Measurements from ENCODE around the gene PLA2G4B.

PLA2G4B gene

DNA sequence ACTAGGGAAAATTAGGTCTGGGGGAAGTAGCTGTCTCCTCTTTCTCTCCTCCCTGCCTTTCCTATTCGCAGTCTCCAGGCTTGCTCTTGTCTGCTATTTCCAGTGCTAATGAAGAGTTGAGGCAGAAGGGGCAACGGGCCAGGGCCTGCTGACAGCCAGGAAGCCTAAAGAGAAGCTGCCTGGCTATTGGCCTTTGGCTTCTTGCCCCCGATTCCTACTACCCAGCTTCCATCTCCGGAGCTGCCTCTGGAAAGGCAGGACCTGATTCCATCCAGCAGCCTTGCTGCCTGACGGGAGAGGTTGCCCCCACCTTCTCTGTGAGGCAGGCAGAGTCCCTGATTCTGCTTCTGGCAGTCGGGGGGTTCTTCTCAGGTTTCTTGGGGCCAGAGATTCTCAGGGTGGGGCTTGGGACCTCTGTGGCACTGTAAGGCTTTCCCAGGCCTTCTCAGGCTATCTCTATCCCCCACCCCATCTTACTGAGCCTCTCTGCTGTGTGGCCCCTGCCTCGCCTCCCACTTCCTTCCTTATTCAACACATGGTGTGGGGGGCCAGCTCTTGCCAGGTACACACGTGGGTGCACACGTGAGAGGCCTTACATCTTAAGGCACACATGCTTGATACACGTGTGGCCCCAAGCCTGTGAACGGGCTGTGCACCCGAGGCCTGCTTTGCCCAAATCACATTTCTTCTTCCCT is 29.0 kb upstream of the PLA2G4B start:
- DNase-seq = no peak

DNA sequence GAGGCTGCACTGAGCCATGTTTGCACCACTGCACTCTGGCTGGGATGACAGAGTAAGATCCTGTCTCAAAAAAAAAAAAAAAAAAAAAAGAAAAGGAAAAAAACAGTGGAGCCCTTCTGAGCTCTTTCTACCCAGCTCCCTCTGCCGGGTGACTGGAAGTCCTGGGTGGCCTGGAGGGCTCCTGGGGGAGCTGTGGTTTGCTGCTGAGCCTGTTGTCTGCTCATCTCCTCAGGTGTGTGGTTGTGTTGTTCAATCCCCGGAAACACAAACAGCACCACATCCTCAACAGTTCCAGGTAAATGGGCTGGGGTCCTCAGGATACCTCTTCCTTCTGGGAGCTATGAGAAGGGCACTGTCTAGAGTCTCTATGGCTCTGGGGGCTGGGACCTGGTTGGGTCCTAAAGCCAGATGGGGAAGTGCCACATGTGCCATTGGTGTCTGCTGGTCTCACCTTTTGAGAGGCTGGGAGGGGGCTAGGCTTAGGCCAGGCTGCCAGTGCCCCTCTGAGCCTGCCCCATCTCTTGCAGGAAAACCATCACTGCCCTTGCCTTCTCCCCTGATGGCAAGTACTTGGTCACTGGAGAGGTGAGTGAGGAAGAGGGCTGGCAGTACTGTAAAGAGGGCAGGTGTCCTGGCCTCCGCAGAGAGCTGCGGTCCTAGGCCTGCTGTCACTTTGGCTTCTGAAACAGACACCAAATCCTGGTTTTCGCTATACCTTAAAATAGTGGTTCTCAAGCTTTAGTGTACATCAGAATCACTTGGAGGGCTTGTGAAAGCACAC is 27.8 kb upstream of the PLA2G4B start:
- no peak for DNase-seq

GRCh38 chr15:41811432-41812195 is 27.0 kb upstream of the PLA2G4B start:
- peak; percentile 76 for DNase-seq

DNA sequence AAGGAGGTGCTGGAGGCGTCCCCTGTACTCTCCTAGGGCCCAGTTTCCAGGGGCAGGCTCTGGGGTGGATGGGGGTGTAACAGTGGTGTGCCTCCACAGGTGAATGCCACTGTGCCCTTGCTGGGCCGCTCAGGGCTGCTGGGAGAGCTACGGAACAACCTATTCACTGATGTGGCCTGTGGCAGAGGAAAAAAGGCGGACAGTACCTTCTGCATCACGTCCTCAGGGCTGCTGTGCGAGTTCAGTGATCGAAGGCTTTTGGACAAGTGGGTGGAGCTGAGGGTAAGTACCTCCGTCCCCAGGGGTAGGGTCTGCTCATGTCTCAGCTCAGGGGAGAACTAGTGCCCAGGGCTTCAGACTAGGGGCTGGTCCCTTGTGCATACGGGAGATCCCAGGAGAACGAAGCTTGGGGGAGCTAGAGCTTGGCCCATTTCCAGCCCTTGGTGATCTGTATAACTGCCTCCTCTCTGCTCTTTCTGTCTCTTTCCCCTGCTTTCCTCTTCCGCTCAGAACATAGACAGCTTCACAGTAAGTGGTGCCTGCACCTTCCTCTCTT is 25.7 kb upstream of the PLA2G4B start:
- no peak for DNase-seq

- DNase-seq = no peak
Measured at GRCh38 chr15:41813426-41813825, 25.2 kb upstream of the PLA2G4B start.

DNA sequence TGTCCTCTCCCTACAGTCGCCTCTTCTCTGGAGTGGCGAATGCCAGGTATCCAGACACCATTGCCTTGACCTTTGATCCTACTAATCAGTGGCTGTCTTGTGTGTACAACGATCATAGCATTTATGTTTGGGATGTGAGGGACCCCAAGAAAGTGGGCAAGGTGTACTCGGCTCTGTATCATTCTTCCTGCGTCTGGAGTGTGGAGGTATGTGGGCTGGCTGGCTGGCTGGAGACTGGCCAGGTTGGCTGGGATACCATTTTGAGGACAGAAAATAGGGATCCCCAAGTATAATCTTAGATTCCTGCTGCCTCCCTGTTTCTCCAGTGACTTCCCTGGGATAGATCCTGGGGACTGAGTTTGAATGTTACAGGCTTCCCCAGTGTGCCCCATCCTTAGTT is 24.1 kb upstream of the PLA2G4B start:
- no peak for DNase-seq

- no peak for DNase-seq
Measured at GRCh38 chr15:41816788-41817187, 21.9 kb upstream of the PLA2G4B start.

GRCh38 chr15:41817327-41817726 is 21.3 kb upstream of the PLA2G4B start:
- DNase-seq = no peak

DNA sequence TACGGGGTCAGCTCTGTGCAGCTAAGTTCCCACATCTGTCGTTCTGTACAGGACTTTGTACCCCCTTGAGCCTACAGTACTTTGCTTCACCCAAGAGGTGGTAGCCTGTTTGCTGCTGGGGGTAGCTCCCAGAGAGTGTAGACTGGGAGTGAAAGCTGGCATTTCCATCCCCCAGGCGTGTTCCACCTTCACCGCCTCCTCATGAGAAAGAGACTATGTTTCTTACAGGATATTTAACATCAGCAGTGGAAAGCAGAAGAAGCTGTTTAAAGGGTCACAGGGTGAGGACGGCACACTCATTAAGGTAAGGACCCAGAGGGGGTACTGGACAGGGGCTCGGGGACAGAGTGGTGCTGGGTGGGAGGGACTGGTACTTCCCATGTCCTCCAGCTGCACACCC is 20.9 kb upstream of the PLA2G4B start:
- DNase-seq = no peak

DNA sequence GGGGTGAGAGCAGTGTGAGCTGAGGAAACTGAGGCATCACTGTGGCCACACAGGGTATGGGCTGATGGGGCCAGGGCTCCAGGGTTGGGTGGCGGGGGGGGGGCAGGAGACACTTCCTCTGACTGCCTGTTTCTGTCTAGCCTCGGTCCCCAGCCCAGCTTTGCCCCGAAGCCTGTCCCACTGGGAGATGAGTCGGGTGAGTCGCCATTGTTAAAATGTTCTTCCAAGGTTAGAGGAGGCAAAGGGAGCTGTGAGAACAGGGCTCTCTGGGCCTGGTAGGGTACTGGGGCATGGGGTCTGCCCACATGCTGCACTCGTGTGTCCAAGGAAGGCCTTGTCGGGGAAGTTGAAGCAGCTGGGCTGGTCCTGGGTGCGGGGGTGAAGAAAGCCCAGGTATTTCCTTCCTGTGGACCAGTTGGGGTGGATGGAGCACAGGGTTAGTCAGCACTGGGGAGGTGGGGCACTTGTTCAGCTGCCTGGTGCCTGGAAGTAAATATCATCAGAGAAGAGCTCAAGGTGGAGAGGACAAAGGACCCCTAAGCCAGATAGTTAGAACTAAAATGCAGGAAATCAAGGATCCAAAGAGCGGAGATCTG is 19.1 kb upstream of the PLA2G4B start:
- DNase-seq = no peak

GRCh38 chr15:41820791-41821423 is 17.7 kb upstream of the PLA2G4B start:
- DNase-seq = no peak

DNA sequence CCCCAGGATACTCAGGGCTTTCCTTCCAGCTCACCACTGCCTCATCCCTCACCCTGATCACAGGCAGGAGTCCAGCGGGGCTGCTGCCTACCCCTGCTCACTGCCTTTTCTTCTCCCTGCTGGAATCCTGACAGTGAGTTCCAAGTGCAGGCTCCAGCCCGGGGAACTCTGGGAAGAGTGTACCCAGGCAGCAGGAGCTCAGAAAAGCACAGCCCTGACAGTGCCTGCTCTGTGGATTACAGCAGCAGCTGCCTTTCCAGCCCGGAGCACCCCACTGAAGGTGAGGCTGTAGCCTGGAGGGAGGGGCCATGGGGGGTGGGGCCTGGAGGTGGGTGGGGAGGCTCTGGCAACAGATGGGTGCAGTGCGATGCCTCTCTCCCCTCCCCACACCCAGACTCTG is 16.8 kb upstream of the PLA2G4B start:
- DNase-seq = no peak

DNA sequence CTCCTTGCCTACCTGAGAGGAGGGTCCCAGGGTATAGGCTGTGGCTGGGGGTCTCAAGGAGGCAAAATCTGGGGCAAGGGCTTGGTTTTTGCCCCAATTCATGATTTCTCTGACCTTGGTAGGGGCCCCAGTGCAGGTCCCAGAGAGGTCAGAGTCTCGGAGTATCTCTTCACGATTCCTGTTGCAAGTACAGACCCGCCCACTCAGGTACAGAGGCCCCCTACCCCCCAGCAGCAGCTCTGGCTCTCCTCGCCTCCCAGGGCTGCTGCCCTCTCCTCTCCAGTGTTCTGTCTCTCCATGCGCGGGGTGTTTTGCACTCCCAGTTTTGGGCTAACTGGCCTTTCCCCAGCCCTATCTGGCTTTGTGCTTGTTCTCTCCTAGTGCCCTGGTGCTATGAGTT is 16.2 kb upstream of the PLA2G4B start:
- DNase-seq = no peak

- no peak for DNase-seq
Measured at GRCh38 chr15:41822957-41823356, 15.7 kb upstream of the PLA2G4B start.

DNA sequence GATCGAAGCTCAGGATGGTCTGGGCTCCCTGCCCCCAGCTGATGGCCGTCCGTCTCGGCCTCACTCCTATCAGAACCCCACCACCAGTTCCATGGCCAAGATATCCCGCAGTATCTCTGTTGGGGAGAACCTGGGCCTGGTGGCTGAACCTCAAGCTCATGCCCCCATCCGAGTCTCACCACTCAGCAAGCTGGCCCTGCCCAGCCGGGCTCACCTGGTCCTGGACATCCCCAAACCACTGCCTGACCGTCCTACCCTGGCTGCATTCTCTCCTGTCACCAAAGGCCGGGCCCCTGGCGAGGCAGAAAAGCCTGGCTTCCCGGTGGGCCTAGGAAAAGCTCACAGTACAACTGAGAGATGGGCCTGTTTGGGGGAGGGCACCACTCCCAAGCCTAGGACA is 15.1 kb upstream of the PLA2G4B start:
- DNase-seq = no peak

DNA sequence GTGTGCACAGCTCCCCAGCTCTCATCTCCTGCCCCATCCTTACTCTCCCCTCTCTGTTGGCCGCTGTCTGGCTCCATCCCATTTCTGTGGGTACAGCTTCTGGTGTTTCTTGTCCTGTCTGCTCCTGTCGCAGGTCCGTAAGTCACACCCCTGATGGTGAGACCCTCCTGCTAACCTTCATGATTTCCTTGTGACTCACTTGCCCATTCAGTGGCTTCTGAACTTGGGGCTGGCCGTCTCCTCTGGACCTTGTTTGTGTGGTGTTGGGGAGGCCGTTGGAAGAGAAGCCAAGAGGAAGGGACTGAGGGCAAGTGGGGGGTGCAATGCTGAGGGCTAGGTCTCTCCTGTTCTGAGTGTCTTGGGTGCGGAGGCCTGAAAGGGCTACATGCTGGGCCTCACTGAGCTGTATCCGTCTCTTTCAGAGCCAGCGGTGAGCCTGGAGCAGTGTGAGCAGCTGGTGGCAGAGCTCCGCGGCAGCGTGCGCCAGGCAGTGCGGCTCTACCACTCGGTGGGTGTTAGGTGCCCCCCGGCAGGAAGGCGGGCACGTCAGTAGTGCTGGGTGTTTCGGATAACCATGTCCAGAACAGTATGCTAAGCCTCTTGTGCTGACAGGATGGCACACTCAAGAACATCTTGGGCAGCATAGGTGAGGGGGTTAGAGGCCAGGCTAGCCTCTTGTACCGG is 14.4 kb upstream of the PLA2G4B start:
- DNase-seq = no peak

- DNase-seq = no peak
Measured at GRCh38 chr15:41825145-41825544, 13.5 kb upstream of the PLA2G4B start.

- no peak for DNase-seq
Measured at GRCh38 chr15:41825572-41826535, 12.8 kb upstream of the PLA2G4B start.

DNA sequence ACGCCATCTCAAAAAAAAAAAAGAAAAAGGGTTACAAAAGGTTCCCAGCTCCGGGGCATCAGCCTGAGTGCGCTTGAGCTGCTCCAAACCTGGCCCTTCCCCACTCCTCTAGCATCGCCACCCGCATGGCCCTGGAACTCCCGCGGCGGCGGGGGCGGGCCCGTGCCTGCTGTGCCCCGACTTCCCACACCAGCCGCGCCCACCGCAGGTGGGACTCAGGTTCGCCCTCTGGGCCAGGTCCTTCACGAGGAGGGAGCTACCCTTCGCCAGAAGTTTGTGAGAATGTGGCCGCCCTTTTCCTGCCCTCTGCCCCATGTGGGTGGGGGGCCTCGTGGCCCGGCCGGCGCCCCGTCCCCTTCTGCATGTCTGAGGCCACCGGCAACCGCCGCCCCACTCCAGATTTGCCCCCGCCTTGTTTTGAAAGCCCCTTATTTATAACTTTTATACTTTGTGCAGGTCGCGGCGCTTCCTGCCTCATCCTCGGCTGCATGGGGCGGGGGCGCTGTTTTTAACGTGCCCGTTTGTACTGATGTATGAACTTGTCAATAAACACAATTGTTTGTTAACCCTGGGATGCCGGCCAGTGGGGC is 11.3 kb upstream of the PLA2G4B start:
- no peak for DNase-seq
